Testis (tissue), 3 donors: ENCODE measurements around the gene THSD4. TPM values are rescaled to one million over a fixed set of nuclear protein-coding genes. Genes with fewer than 3 reads are reported as not detected.
A peak's percentile ranks its signal among the peaks of the same experiment; 100 is the strongest.

ENCODE experiments used
- DNase-seq: peaks from one replicate; pipeline ENCODE4 v3.0.0-alpha.2; 2019
- H3K27ac ChIP-seq, 2 donors: fragments of 200-600 bp; sonication (generic); one replicate each; pipeline ENCODE4 v1.5.1; 2019
- H3K27me3 ChIP-seq: fragments of 200-600 bp; sonication (generic); one replicate; pipeline ENCODE4 v1.5.1; 2019
- H3K36me3 ChIP-seq: fragments of 200-600 bp; sonication (generic); one replicate; pipeline ENCODE4 v1.5.1; 2017; ENCODE audit warnings: low read depth; ENCODE audit errors: missing control alignments
- H3K4me1 ChIP-seq: fragments of 200-600 bp; sonication (generic); one replicate; pipeline ENCODE4 v1.5.1; 2019
- H3K4me3 ChIP-seq, 2 donors: fragments of 200-600 bp; sonication (generic); one replicate each; pipeline ENCODE4 v1.5.1; 2017 to 2019
- H3K9me3 ChIP-seq: fragments of 200-600 bp; sonication (generic); one replicate; pipeline ENCODE4 v1.5.1; 2017
- CTCF ChIP-seq, 3 experiments: fragments of 450-650 bp in 2 of 3; fragments of 200-600 bp in 1 of 3; sonication (generic) in 1 of 3; IDR thresholded peaks; one replicate each; pipeline ENCODE4 v1.5.1; 2016 to 2019; ENCODE audit warnings: antibody characterized with exemption in 3 of 3, mild to moderate bottlenecking in 2 of 3, moderate library complexity in 1 of 3
- POLR2A ChIP-seq: fragments of 450-650 bp; IDR thresholded peaks from one replicate; pipeline ENCODE4 v1.6.1; 2017; ENCODE audit warnings: antibody characterized with exemption, mild to moderate bottlenecking, moderate library complexity
- WGBS, 2 donors: methylation state at CpG; one replicate each; pipeline ENCODE4 v1.1.5; 2018; 5-methylcytosine and 5-hydroxymethylcytosine counted together
- intact Hi-C: fragments of 100-400 bp; cut with DNase I; formaldehyde crosslinking; loops from one replicate; pipeline ENCODE4 v1.15.1; 2023; ENCODE audit warnings: low total_unique reads
- polyA plus RNA-seq: library from polyadenylated mRNA; stranded (reverse); fragments of 350-450 nt; fragmentation: Illumina TruSeq; extraction: RNeasy Lipid Tissue Mini Kit (QIAGEN cat#74804); gene quantifications from one replicate; pipeline ENCODE4 v1.2.3, GENCODE V29; 2014; ENCODE audit warnings: low read depth, low replicate concordance; ENCODE audit not compliant: insufficient read depth
- total RNA-seq, 2 donors: library from RNA; depleted of rRNA; stranded (reverse); fragments of >200 nt; gene quantifications; one replicate each; pipeline ENCODE4 v1.2.3, GENCODE V29; 2016

Gene THSD4
- total and polyA plus RNA-seq, 3 donors from 2014 or later = 14.3 to 21.5 (median 18.2) TPM

- H3K27ac ChIP-seq = peak overlapping the region in 1 of 2 donors; percentile 39
Observed at GRCh38 chr15:71707230-71708050, 592.2 kb downstream of the THSD4 start.

GRCh38 chr15:71708051-71708429 is 592.8 kb downstream of the THSD4 start:
- H3K27ac ChIP-seq = peak overlapping the region in 1 of 2 donors; percentile 39
- H3K4me3 ChIP-seq = no peak overlapping the region
- peaks cover 17% of the 10 kb centered on the region for H3K4me1 ChIP-seq
- no peaks in the 10 kb centered on the region for H3K36me3 ChIP-seq
- WGBS, 2 donors = 45 to 62% methylated on average over 4 of the region's 4 CpGs
- no peak for DNase-seq
- no peaks in the 10 kb centered on the region for H3K27me3 ChIP-seq
- intact Hi-C loops = no loop called here
- no peak for TF ChIP-seq CTCF (IDR thresholded peaks at IDR 0.05)
- no peak for TF ChIP-seq POLR2A
- H3K9me3 ChIP-seq = no peaks in the 10 kb centered on the region

More at GRCh38 chr15:71707230-71708050, 592.2 kb downstream of the THSD4 start:
- Histone ChIP-seq H3K27me3 (no peaks in the 10 kb centered on the region), H3K4me1 (peaks cover 17% of the 10 kb centered on the region), H3K9me3 (no peaks in the 10 kb centered on the region), H3K36me3 (no peaks in the 10 kb centered on the region), H3K4me3 (no peak overlapping the region)
- intact Hi-C loops = no loop called here
- TF ChIP-seq CTCF (IDR thresholded peaks at IDR 0.05) (no peak), POLR2A (no peak)
- no peak for DNase-seq
- WGBS, 2 donors = 43 to 52% methylated on average over 5 of the region's 5 CpGs

GRCh38 chr15:71708741-71709140 is 593.5 kb downstream of the THSD4 start:
- no peak for TF ChIP-seq CTCF (IDR thresholded peaks at IDR 0.05)
- no peaks in the 10 kb centered on the region for H3K36me3 ChIP-seq
- 44 to 68% methylated on average over 11 of the region's 11 CpGs for WGBS, 2 donors
- no peak overlapping the region for H3K27ac ChIP-seq
- DNase-seq = peak; percentile 58
- H3K4me1 ChIP-seq = peaks cover 17% of the 10 kb centered on the region
- no peaks in the 10 kb centered on the region for H3K27me3 ChIP-seq
- no peaks in the 10 kb centered on the region for H3K9me3 ChIP-seq
- H3K4me3 ChIP-seq = no peak overlapping the region
- intact Hi-C loops = no loop called here

GRCh38 chr15:71709808-71710418 is 594.6 kb downstream of the THSD4 start:
- peaks cover 17% of the 10 kb centered on the region for H3K4me1 ChIP-seq
- no peak for DNase-seq
- H3K27me3 ChIP-seq = no peaks in the 10 kb centered on the region
- H3K27ac ChIP-seq = peak overlapping the region in 1 of 2 donors; percentile 21
- intact Hi-C loops = no loop called here
- no peaks in the 10 kb centered on the region for H3K9me3 ChIP-seq
- no peaks in the 10 kb centered on the region for H3K36me3 ChIP-seq
- H3K4me3 ChIP-seq = no peak overlapping the region
- WGBS, 2 donors = 73 to 74% methylated on average over 3 of the region's 3 CpGs
- no peak for TF ChIP-seq POLR2A

GRCh38 chr15:71712182-71712581 is 596.9 kb downstream of the THSD4 start:
- Histone ChIP-seq H3K27me3 (no peaks in the 10 kb centered on the region), H3K4me1 (peaks cover 17% of the 10 kb centered on the region), H3K4me3 (no peak overlapping the region), H3K9me3 (no peaks in the 10 kb centered on the region), H3K27ac (no peak overlapping the region), H3K36me3 (no peaks in the 10 kb centered on the region)
- TF ChIP-seq POLR2A (no peak), CTCF (IDR thresholded peaks at IDR 0.05) (no peak)
- DNase-seq = no peak
- intact Hi-C loops = no loop called here
